Measurements from ENCODE around the gene MTG2.

MTG2 gene

GRCh38 chr20:62182469-62183425 lies at the start of gene MTG2:
Gene MTG2 (plus strand): TSS chr20:62183028. CDS start chr20:62193421, 10,393 bp downstream.
- peak; percentile 50 to 95 (median 87) for DNase-seq

DNA sequence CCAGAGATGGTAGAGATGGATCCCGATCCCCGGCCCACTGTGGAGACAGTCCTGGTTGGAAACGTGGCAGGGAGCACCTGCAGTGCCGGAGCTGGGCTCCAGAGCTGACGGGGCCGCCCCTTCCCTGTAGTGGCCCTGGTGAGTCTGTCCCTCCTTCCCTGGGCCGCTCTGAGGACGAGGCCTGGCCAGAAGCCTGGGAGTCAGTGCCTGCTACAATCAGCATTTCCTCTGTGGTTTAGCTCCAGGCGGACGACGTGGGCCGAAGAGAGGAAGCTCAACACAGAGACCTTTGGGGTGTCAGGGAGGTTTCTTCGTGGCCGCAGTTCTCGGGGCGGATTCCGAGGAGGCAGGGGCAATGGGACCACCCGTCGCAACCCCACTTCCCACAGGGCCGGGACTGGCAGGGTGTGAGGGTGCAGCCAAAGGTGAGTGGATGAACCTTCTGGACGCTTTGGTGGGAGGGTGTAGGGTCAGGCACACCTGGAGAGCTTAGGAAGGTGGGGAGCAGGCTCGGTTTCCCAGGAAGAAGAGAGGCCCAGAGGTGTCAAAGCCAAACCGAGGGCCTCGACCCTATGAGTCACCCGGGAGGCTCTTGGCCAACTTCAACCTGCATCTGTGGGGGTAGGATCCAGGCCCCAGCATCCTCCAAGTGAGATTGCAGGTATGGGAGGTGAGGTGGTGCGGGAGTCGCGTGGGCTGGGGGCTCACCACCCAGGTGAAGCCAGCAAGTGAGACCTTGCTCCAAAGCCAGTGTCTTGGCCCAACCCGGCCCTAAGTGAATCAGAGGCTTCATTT lies 49.6 kb upstream of the MTG2 start:
- DNase-seq, result peak in 2 of 56 donors; percentile 18 to 46

GRCh38 chr20:62133864-62134263 lies 49.0 kb upstream of the MTG2 start:
- DNase-seq, result no peak

DNA sequence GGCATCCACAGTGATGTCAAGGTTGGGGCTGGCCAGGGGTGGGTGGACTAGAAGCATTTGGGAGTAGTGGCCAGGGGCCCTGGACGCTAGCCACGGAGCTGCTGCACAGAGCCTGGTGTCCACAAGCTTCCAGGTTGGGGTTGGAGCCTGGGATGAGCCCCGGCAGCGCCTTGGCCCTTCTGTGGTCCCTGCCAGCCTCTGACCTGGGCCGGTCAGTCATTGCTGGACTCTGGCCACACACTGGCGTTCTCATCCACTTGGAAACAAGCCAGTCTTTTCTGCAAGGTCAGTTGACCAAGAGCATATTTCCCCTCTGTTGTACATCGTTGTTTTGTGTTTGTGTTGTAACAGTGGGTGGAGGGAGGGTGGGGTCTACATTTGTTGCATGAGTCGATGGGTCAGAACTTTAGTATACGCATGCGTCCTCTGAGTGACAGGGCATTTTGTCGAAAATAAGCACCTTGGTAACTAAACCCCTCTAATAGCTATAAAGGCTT lies 48.0 kb upstream of the MTG2 start:
- peak in 2 of 56 donors; percentile 24 to 62 for DNase-seq

DNA sequence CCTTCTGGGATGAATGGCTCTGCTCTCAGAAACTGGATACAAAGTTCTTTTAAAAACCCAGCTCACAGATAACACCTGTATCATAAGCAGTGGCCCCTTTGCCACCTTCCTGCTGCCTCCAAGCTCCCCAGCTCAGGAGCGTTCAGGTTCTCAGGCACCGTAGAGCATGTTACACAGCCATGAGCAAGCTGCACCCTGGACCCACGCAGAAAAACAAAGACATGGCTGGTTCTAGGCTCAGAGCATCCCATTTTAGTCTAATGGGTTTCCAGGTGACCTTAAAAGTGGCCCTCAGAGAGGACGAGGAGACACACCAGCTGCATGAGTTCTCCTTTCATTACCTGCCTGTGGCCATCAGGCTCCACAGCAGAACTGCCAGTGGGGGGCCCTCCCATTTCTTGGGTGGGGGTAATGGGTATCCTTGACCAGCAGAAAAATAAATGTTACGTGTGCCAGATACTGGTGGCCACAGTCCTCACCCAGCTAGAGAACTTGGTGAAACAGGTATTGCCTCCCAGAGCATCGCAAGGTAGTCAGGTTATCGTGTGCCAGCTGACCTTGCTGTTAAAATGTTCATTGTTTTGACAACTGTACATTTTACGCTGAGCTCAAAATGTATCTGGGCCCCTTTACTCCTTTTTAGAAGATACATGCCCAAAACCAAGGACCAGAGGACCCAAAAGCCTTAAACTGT lies 47.1 kb upstream of the MTG2 start:
- DNase-seq, result no peak

- peak in 18 of 56 donors; percentile 9 to 71 (median 26) for DNase-seq
Observed at GRCh38 chr20:62136283-62137091, 46.3 kb upstream of the MTG2 start.

GRCh38 chr20:62137092-62137384 lies 45.8 kb upstream of the MTG2 start:
- DNase-seq, result no peak

DNA sequence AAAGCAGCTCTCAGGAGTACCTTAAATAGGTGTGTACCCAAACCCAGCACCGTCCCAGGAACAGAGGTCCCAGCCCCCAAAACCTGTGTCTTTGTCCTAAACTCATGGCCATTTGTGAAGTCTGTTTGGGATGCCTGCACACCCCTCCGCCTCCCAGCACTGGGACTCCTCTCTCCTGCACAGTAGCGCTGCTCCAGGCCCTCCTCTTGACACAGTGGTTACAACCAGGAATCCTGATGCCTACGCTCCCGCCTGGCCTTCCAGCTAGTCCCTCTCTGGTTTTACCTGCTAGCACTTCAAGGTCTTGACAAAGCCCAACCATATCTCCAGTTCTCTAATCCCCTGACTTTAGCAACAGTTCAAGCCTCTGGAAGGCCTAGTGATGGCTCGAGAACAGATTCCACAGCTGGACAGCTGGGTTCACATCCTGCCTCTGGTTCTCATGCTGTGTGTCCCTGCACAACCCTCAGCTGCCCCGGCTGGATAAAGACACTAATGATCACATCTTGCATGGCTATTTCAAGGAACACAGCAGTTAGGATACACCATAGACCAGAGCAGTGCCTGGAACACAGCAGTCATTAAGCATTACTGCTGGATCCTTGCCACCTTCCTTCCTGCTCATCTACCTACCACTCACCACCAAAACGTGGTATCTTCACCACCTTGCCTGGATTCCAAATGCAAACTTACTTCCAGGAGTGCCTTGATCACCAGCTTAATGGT lies 45.2 kb upstream of the MTG2 start:
- DNase-seq, result no peak

GRCh38 chr20:62138204-62138543 lies 44.7 kb upstream of the MTG2 start:
- no peak for DNase-seq

GRCh38 chr20:62138912-62139311 lies 43.9 kb upstream of the MTG2 start:
- no peak for DNase-seq

DNA sequence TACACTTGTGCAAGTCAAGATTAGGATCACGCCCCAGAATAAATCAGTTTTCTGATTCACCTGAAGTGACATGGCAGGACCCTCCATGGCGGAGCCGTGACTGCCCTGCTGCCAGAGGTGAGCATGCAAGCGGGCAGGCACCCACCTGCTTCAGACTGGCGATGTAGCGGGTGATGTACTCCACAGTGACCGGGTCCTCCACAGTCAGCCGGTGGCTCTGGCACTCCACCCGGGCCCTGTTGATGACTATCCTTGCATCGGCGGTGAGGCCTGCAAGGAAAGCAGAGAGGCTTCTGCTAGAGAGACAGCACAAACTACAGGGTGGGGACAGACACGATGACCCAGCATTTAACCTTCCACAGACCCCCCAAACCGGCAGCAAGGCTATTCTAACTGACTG lies 43.2 kb upstream of the MTG2 start:
- no peak for DNase-seq

- DNase-seq, result no peak
Observed at GRCh38 chr20:62141043-62141396, 41.8 kb upstream of the MTG2 start.

- DNase-seq, result peak in 2 of 56 donors; percentile 6 to 9
Observed at GRCh38 chr20:62141397-62142251, 41.2 kb upstream of the MTG2 start.

DNA sequence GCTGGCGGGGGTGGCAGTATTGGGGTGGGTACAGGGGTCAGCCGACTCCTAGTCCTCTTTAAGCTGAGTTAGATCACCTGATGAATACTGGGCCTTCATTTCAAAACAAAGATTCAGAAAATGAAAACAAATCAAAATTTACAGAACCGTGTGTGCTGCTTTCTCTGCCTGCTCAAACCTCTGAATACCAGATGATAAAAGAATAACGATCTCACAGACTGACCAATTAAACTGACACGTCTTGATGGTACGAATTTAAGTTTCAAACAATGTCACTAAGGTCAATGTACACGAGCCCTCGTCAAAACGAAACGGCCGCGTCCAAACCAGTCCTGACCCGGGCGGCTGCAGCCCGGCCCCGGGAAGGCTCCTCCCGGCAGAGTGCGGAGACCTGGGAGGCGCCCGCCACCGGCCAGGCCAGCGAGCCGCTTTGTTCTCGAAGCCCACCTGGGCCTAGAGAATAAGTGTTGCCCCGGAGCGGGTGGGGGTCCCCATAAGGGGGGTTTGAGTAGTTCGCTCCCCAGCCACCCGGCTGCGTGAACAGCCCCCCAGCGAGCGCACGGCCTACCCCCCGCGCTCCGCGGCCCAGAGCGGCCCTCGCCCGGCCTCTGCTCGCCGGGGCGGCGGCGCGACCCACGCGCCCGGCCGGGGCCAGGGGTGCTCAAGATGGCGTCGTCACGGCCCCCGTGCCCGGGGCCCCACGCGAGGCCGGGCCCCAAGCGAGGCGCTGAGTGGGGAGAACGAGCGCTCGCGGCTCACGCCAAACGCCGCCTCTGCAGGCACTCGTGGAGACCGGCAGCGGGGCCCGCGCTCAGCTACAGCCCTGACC lies 40.4 kb upstream of the MTG2 start:
- peak in 3 of 56 donors; percentile 46 to 56 (median 48) for DNase-seq

DNA sequence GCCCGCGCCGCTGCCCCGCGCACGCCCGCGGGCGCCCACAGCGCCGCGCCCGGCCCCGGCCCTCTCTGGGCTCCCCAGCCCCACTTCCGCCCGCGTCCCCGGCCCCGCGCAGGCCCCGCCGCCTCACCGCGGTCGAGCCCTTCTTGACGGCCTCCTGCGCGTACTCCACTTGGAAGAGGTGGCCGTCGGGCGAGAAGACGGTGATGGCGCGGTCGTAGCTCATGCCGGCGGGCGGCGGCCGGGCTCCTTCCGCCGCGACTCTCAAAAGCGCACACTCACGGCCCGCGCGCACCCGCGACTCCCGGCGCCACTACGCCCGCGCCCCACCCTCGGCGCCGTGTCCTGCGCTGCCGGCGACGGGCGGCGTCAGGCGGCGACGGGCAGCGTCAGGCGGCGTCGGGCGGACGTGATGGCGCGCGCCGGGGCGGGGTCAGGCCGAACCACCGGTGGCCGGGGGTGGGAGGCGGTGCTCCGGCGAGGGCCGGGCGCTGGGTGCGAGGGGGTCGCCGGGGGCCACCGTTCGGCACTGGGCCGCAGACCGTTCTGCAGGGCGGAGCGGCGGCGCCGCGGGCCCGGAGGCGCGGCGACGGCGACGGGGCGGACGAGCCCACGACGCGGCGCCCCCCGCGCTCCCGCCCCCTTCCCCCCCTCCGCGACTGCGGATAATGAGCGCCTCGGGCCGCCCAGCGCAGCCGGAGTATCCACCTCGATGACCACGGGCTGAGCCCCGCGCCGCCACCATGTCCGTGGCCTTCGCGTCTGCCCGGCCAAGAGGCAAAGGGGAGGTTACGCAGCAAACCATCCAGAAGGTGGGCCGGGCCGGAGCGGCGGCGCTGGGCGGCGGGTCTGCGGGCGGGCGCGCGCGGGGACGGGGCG lies 39.5 kb upstream of the MTG2 start, which contains the start of the genes PSMA7 and SS18L1:
Gene PSMA7 (minus strand): TSS at position 314 of the 876 bp plus-strand sequence. CDS start 91 bp downstream, at position 223.
Gene SS18L1 (plus strand): TSS at position 689 of the 876 bp plus-strand sequence. CDS start 52 bp downstream, at position 741.
- DNase-seq, result peak in 55 of 56 donors; percentile 27 to 92 (median 77)

GRCh38 chr20:62143957-62144825 lies 38.6 kb upstream of the MTG2 start:
- DNase-seq, result peak in 16 of 56 donors; percentile 8 to 51 (median 36)

All from amygdala (tissue), 56 donors.